H1 (cell line): ENCODE results near the gene JADE1. TPM values are rescaled to one million over a fixed set of nuclear protein-coding genes. Genes with fewer than 3 reads are reported as not detected.
A peak's percentile ranks its signal among the peaks of the same experiment; 100 is the strongest.

ENCODE experiments used
- BRCA1 ChIP-seq: IDR thresholded peaks from 2 replicates; pipeline ENCODE4 v1.6.1; 2012; ENCODE audit warnings: low read depth, low read length, improper control_type of control experiment
- CBX5 ChIP-seq: fragments of 300-800, 300-1000 bp; sonication (generic); IDR thresholded peaks from 2 replicates; pipeline ENCODE4 v1.7.1; 2016; ENCODE audit warnings: antibody characterized with exemption, low read length, low read depth
- CBX8 ChIP-seq: fragments of 300-800, 300-1000 bp; sonication (generic); IDR thresholded peaks from 2 replicates; pipeline ENCODE4 v1.7.1; 2016; ENCODE audit warnings: low read depth, low read length, borderline replicate concordance
- CEBPB ChIP-seq: IDR thresholded peaks from 2 replicates; pipeline ENCODE4 v1.6.1; 2012; ENCODE audit warnings: low read depth, low read length
- CHD2 ChIP-seq: IDR thresholded peaks from 2 replicates; pipeline ENCODE4 v1.6.1; 2012; ENCODE audit warnings: low read length, improper control_type of control experiment
- CREB1 ChIP-seq: IDR thresholded peaks from 2 replicates; pipeline ENCODE4 v1.6.1; 2012; ENCODE audit warnings: inconsistent platforms
- HDAC2 ChIP-seq, 2 experiments: fragments of 300-600 bp in 1 of 2; sonication (generic) in 1 of 2; IDR thresholded peaks; 2 replicates each; pipeline ENCODE4 v1.6.1; 2011 to 2012; ENCODE audit warnings: low read depth in 2 of 2, low read length in 2 of 2, mild to moderate bottlenecking in 2 of 2, moderate library complexity in 2 of 2, borderline replicate concordance in 1 of 2, inconsistent platforms in 1 of 2
- KDM4A ChIP-seq: IDR thresholded peaks from one replicate; pipeline ENCODE4 v1.7.1; 2012; ENCODE audit warnings: low read depth, mild to moderate bottlenecking, moderate library complexity, low read length, inconsistent platforms; ENCODE audit not compliant: severe bottlenecking
- POU5F1 ChIP-seq: IDR thresholded peaks from 2 replicates; pipeline ENCODE4 v1.6.1; 2011; ENCODE audit warnings: low read depth, mild to moderate bottlenecking, low read length, moderate library complexity
- SAP30 ChIP-seq: fragments of 300-600 bp; sonication (generic); IDR thresholded peaks from 2 replicates; pipeline ENCODE4 v1.7.1; 2012; ENCODE audit warnings: low read length, moderate library complexity, mild to moderate bottlenecking, inconsistent platforms; ENCODE audit not compliant: insufficient read depth, insufficient replicate concordance
- TCF12 ChIP-seq: IDR thresholded peaks from 2 replicates; pipeline ENCODE4 v1.6.1; 2011; ENCODE audit warnings: low read depth, mild to moderate bottlenecking, low read length
- YY1 ChIP-seq: IDR thresholded peaks from 2 replicates; pipeline ENCODE4 v1.6.1; 2011; ENCODE audit warnings: low read depth, mild to moderate bottlenecking, low read length
- polyA plus RNA-seq, 7 experiments: library from polyadenylated mRNA; depleted of rRNA in 3 of 7; stranded (reverse) in 5 of 7; unstranded in 2 of 7; fragments of >200 nt in 5 of 7; fragments of 200-250 nt in 2 of 7; gene quantifications; 1 replicate in 5 of 7; 2 replicates in 1 of 7; 4 replicates in 1 of 7; pipeline versions ENCODE4 v1.2.1 to v1.2.3, GENCODE V29; 2011 to 2013; ENCODE audit warnings: missing spikeins in 2 of 7, mixed read lengths in 2 of 7
- total RNA-seq: library from RNA; stranded (reverse); fragmentation: NEBNext Ultra II Directional; extraction: Animal tissue kit (Norgen Biotek cat#: 25700); gene quantifications from 2 replicates; pipeline ENCODE4 v1.2.1, GENCODE V29; 2021
- TF ChIP-seq, protein P1 (sequence below): IDR thresholded peaks from 2 replicates; pipeline ENCODE4 v1.6.1; 2012; ENCODE audit warnings: inconsistent platforms

Gene JADE1
- total and polyA plus RNA-seq, 2 of the 8 experiments (the other 6 are each of a cell fraction or from before 2014, with no cell fraction given): 37.7 to 213 TPM

DNA sequence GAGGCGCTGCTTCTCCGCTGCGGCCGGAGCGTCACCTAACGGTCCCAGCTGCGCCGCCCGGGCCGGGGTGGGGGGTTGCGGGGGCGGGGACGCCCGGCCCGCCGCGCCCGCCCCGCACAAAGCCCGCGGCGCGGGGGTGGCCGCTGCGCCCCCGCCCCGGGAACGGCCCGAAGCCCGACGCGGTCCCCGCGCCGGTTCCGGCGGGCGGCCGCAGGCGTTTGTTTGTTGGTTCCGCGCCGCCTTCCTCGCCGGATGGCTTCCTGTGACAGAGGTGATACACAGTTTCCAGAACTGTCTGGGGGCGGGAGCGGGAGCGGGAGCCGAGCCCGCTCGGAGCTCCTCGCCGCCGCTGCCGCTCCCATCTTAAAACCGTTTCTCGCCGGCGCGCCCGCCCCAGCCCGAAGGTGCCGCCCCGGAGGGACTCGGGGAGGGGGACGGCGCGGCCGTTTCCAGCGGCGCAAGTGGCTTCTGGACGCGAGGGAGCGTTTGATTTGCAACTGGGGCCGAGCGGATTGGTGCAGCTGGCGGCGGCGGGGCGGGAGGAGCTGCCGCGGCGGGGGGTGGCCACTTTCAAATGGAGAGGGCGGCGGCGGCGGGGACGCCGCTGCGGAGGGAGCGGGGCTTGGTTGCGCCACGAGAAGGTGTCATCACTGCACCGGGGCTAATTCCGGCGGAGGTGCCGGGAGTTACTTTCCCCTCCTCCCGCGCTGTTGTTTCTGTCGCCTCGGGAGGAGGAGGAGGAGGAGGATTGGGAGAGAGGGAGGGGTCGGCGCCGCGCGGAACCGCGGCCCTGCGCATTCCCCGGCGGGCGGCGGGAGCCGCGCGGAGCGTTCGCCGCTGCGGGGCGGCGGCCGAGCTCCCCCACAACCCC, 2.3 kb downstream of the JADE1 start (continued):
- no peak for TF ChIP-seq CHD2
- peak; percentile 44 for TF ChIP-seq KDM4A
- peak in 1 of 2 experiments; percentile 49; a peak in 1 of 4 replicates for TF ChIP-seq HDAC2 (IDR thresholded peaks at IDR 0.05; ENCODE audit: borderline replicate concordance in 1 of 2, low read depth in 2 of 2, low read length in 2 of 2)
- TF ChIP-seq CBX5: no peak
- no peak for TF ChIP-seq YY1
- TF ChIP-seq CBX8: no peak
- TF ChIP-seq CEBPB: peak; percentile 62; the same call in 1 of the 2 replicates
- TF ChIP-seq SAP30: no peak
- 0 out of 2 replicates have a peak, but pooled peaks have one; percentile 15 for TF ChIP-seq TCF12
- 0 out of 2 replicates have a peak, but pooled peaks have one; percentile 45 for TF ChIP-seq CREB1
- no peak for TF ChIP-seq POU5F1
- TF ChIP-seq, protein P1, sequence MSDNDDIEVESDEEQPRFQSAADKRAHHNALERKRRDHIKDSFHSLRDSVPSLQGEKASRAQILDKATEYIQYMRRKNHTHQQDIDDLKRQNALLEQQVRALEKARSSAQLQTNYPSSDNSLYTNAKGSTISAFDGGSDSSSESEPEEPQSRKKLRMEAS: peak; percentile 58; the same call in 1 of the 2 replicates
- no peak for TF ChIP-seq BRCA1
